GM19023 (cell line): ENCODE results near the gene TFPI.

Experiments used
- ATAC-seq: cut with Tn5 transposase; IDR thresholded peaks from one replicate; pipeline ENCODE4 v1.9.1; 2021; ENCODE audit warnings: mild to moderate bottlenecking, moderate library complexity; ENCODE audit not compliant: unreplicated experiment

Gene TFPI

DNA sequence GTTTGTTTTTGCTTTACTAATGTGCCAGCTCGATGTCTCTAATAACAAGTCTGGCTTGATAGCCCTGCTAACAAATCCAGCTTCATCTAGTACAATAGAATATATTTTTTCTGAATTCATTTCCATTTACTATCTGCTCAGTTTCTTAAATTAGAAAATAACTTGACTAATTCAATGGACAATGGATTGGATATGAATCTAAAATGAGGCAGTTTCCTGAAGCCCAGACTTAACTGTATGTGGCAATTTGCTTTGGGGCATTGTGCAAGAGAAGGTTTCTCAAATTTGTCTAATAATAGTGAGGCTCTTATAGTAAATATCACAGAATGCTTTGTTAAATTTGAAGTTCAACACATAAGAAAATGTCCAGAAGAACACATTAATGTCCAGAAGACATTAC, 132.0 kb downstream of the TFPI start:
- ATAC-seq = no peak

DNA sequence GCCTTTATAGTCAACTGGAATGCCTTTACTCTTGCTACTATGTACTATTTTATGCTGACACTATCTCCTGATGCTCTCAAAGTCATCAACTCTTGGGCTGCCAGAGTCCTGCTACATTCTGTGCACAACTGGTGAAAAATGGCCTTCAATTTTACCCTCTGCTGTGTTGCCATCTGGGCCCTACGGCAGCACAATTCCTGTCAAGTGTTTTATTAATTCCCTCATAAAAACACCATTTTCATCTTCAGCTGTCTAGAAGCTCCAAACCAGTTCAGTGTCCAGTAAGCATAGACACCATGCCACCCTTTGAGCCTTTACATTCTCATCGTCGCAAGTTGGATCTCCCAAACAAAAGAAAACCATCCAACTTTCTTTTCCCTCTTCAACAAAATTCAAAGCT, 132.7 kb downstream of the TFPI start:
- ATAC-seq = no peak

DNA sequence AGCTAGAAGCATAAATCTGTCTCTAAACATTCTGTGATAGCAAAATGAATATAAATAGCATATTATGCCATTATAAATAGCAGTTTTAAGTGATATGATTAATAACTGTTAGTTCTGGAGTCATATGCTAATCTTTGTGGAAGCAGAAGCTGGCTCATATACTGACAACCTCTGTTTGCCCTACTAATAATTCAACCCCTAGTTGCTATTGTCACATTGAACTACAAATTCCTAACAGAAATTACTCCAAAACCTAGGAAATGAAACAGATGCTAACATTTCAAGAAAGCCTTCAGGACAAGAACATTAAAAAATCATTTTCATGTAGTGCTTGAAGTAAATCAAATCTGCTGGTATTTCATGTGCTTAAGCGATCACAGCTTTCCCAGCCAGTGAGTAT, 134.4 kb downstream of the TFPI start:
- no peak for ATAC-seq

DNA sequence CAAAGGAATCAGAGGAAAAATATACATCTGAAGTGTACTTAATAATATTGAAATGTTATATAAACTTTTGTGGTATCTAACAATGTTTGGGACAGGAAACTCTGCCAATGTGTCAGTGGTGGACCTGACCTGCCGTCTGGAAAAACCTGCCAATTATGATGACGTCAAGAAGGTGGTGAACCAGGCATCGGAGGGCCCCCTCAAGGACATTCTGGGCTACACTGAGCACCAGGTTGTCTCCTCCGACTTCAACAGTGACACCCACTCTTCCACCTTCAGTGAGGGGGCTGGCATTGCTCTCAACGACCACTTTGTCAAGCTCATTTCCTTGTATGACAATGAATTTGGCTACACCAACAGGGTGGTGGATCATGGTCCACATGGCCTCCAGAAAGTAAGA, 138.8 kb downstream of the TFPI start:
- no peak for ATAC-seq
